K562 (cell line): Measurements from ENCODE around the gene ZC3H11A. TPM values are rescaled to one million over a fixed set of nuclear protein-coding genes. Genes with fewer than 3 reads are reported as not detected.

ENCODE experiments used
- ATAC-seq: fragments of 200-7000 bp; cut with Tn5 transposase; 3 replicates; pipeline ENCODE4 v1.9.1; 2020; ENCODE audit warnings: moderate library complexity
- BruUV-seq: library from RNA; stranded (reverse); fragments of 400-500 nt; replicated peaks from 2 replicates; lab custom pipeline; 2021; lab: Mats Ljungman, UMichigan
- CTCF ChIA-PET: fragments of 300-600 bp; formaldehyde crosslinking; extraction: SDS; loops from one replicate; lab custom pipeline; 2021; ENCODE audit warnings: low intra/inter-chr PET ratio; lab: Yijun Ruan, JAX
- POLR2A ChIA-PET: fragments of 300-600, 350-650 bp; sonication (Branson Sonifier 250); formaldehyde crosslinking; extraction: SDS; loops from one replicate; lab custom pipeline; 2021; ENCODE audit warnings: antibody characterized with exemption, inconsistent platforms; lab: Yijun Ruan, JAX
- DNase-seq, 4 experiments: peaks; one replicate each; pipeline versions ENCODE4 v3.0.0 to v3.0.0-alpha.2; 2011 to 2018; ENCODE audit warnings: low spot score in 3 of 4, mixed read lengths in 3 of 4; ENCODE audit errors: extremely low read depth in 1 of 4
- FAIRE-seq: peaks from 2 replicates; lab custom pipeline; 2011; peaks lifted over from hg19 to GRCh38; lab: Jason Lieb, UNC
- H2AFZ ChIP-seq: 2 replicates; pipeline ENCODE4 v1.6.0; 2011; ENCODE audit warnings: low read depth, low read length, control low read depth, inconsistent platforms
- H3K27ac ChIP-seq: fragments of 200-600 bp; 3 replicates; pipeline ENCODE4 v1.8.0; 2011; ENCODE audit warnings: low read depth, mild to moderate bottlenecking, control low read depth, inconsistent platforms, low read length, moderate library complexity, mixed read lengths; ENCODE audit errors: extremely low read depth
- H3K27me3 ChIP-seq, 2 experiments: fragments of 300-600 bp in 1 of 2; 2 replicates in 1 of 2; 3 replicates in 1 of 2; pipeline versions ENCODE4 v1.6.0 to v1.8.0; 2011; ENCODE audit warnings: inconsistent platforms in 2 of 2, low read length in 2 of 2, mild to moderate bottlenecking in 1 of 2, mixed read lengths in 1 of 2, moderate library complexity in 1 of 2; ENCODE audit not compliant: control insufficient read depth in 2 of 2, insufficient read depth in 2 of 2
- H3K36me3 ChIP-seq: fragments of 300-600 bp; 3 replicates; pipeline ENCODE4 v1.8.0; 2011; ENCODE audit warnings: mild to moderate bottlenecking, low read length, inconsistent platforms; ENCODE audit not compliant: control insufficient read depth, insufficient read depth
- H3K4me1 ChIP-seq, 2 experiments: fragments of 200-600 bp in 1 of 2; replicated peaks in 1 of 2; 2 replicates in 1 of 2; 3 replicates in 1 of 2; pipeline versions ENCODE4 v1.5.1 to v1.8.0; 2011; ENCODE audit warnings: inconsistent platforms in 2 of 2, low read length in 2 of 2, mild to moderate bottlenecking in 1 of 2, mixed read lengths in 1 of 2, moderate library complexity in 1 of 2; ENCODE audit not compliant: control insufficient read depth in 2 of 2, insufficient read depth in 2 of 2
- H3K4me2 ChIP-seq: 2 replicates; pipeline ENCODE4 v1.6.1; 2011; ENCODE audit warnings: low read length, control low read depth, inconsistent platforms, mixed read lengths; ENCODE audit not compliant: insufficient read depth
- H3K4me3 ChIP-seq: fragments of 200-600 bp; sonication (generic), shearing (Covaris generic); 2 replicates; pipeline ENCODE4 v1.5.1; 2016; ENCODE audit warnings: control low read depth, inconsistent platforms
- H3K79me2 ChIP-seq: fragments of 200-600 bp; 3 replicates; pipeline ENCODE4 v1.8.0; 2011; ENCODE audit warnings: low read length, inconsistent platforms; ENCODE audit not compliant: control insufficient read depth, insufficient read depth
- H3K9ac ChIP-seq, 2 experiments: 2 replicates each; pipeline versions ENCODE4 v1.6.0 to v1.6.1; 2011; ENCODE audit warnings: low read depth in 2 of 2, low read length in 2 of 2, control low read depth in 1 of 2, inconsistent platforms in 1 of 2, mild to moderate bottlenecking in 1 of 2, mixed read lengths in 1 of 2; ENCODE audit not compliant: insufficient read depth in 1 of 2
- H3K9me1 ChIP-seq: one replicate; pipeline ENCODE4 v1.6.0; 2011; ENCODE audit warnings: inconsistent platforms, mild to moderate bottlenecking, low read length, moderate library complexity; ENCODE audit not compliant: control insufficient read depth, insufficient read depth
- H3K9me3 ChIP-seq: replicated peaks from 2 replicates; pipeline ENCODE4 v1.5.1; 2011; ENCODE audit warnings: low read depth, low read length, inconsistent platforms; ENCODE audit not compliant: control insufficient read depth, insufficient read depth
- H4K20me1 ChIP-seq: replicated peaks from 2 replicates; pipeline ENCODE4 v1.6.1; 2011; ENCODE audit warnings: low read length, inconsistent platforms, mixed read lengths; ENCODE audit not compliant: control insufficient read depth, insufficient read depth
- ATF1 ChIP-seq, 2 experiments: fragments of 450-650 bp in 1 of 2; IDR thresholded peaks; 2 replicates each; pipeline ENCODE4 v1.6.1; 2016; ENCODE audit warnings: missing compliant biosample characterization in 1 of 2, missing genetic modification characterization in 1 of 2
- KAT7 ChIP-seq: sonication (generic); formaldehyde crosslinking; IDR thresholded peaks from 2 replicates; pipeline ENCODE4 v1.8.0; 2022; ENCODE audit warnings: missing genetic modification reagents, mild to moderate bottlenecking, borderline replicate concordance
- NCOA6 ChIP-seq: fragments of 450-650 bp; IDR thresholded peaks from 2 replicates; pipeline ENCODE4 v1.6.1; 2017; ENCODE audit warnings: mild to moderate bottlenecking
- PHB2 ChIP-seq: fragments of 450-650 bp; IDR thresholded peaks from 2 replicates; pipeline ENCODE4 v1.6.1; 2017; ENCODE audit warnings: low read depth
- PYGO2 ChIP-seq: fragments of 450-650 bp; IDR thresholded peaks from 2 replicates; pipeline ENCODE4 v1.6.1; 2016; ENCODE audit warnings: mild to moderate bottlenecking, missing genetic modification characterization, moderate library complexity, missing compliant biosample characterization
- SMARCC2 ChIP-seq: fragments of 450-650 bp; IDR thresholded peaks from 2 replicates; pipeline ENCODE4 v1.6.1; 2017; ENCODE audit warnings: antibody characterized with exemption, moderate library complexity, mild to moderate bottlenecking, low read depth
- TAF7 ChIP-seq: fragments of 450-650 bp; IDR thresholded peaks from 2 replicates; pipeline ENCODE4 v1.6.1; 2016; ENCODE audit warnings: missing genetic modification characterization, missing compliant biosample characterization
- TFAM ChIP-seq: fragments of 250-450 bp; sonication (Bioruptor Pico); conservative IDR thresholded peaks from 2 replicates; pipeline ENCODE4 v1.5.0; 2021; ENCODE audit warnings: mild to moderate bottlenecking, moderate library complexity
- THAP12 ChIP-seq: fragments of 250-450 bp; sonication (Bioruptor Pico); IDR thresholded peaks from 2 replicates; pipeline ENCODE4 v1.9.0; 2021; ENCODE audit warnings: mild to moderate bottlenecking, inconsistent platforms
- ZNF134 ChIP-seq: fragments of 250-450 bp; sonication (Bioruptor Pico); conservative IDR thresholded peaks from 2 replicates; pipeline ENCODE4 v1.4.0; 2020
- ZNF24 ChIP-seq: fragments of 450-650 bp; IDR thresholded peaks from 2 replicates; pipeline ENCODE4 v1.6.1; 2016
- WGBS: fragments of 100-300 bp; shearing (Covaris generic); methylation state at CpG from one replicate; pipeline ENCODE4 v1.1.6; 2016; ENCODE audit warnings: low coverage, mixed read lengths; ENCODE audit not compliant: insufficient coverage; ENCODE audit errors: missing lambda C conversion rate; 5-methylcytosine and 5-hydroxymethylcytosine counted together
- in situ Hi-C: fragments of 300-500 bp; cut with MboI; formaldehyde crosslinking; loops from 4 replicates; pipeline ENCODE4 v1.15.0; 2018; ENCODE audit warnings: inconsistent platforms, mixed read lengths
- intact Hi-C: fragments of 100-400 bp; cut with micrococcal nuclease; formaldehyde crosslinking; loops from 2 replicates; pipeline ENCODE4 v1.14.2; 2022
- polyA plus RNA-seq, 8 experiments: library from polyadenylated mRNA; depleted of rRNA in 4 of 8; stranded (reverse) in 5 of 8; unstranded in 3 of 8; fragments of >200 nt; fragmentation: Nextera tagmentation in 2 of 8; fragmentation: Illumina TruSeq in 1 of 8; extraction: Ambion mirVana in 2 of 8; extraction: Trizol in 1 of 8; gene quantifications; 2 replicates each; pipeline versions ENCODE4 v1.2.1 to v1.2.3, GENCODE V29; 2011 to 2014; ENCODE audit warnings: inconsistent platforms in 1 of 8, missing spikeins in 1 of 8
- total RNA-seq, 7 experiments: library from RNA; depleted of rRNA in 6 of 7; stranded (reverse); fragments of >200 nt in 6 of 7; fragmentation: Illumina TruSeq in 2 of 7; extraction: Trizol in 2 of 7; gene quantifications; 2 replicates each; pipeline versions ENCODE4 v1.2.1 to v1.2.3, GENCODE V29; 2011 to 2021; ENCODE audit warnings: low replicate concordance in 1 of 7
- TF ChIP-seq, protein P1 (sequence below): sonication (generic); formaldehyde crosslinking; IDR thresholded peaks from 2 replicates; pipeline ENCODE4 v1.8.0; 2022; ENCODE audit warnings: mild to moderate bottlenecking, missing genetic modification reagents
- TF ChIP-seq, protein P2 (sequence below): fragments of 150-350 bp; conservative IDR thresholded peaks from 2 replicates; pipeline ENCODE4 v1.6.1; 2014; ENCODE audit warnings: low read length

Gene ZC3H11A
- total and polyA plus RNA-seq, 9 of the 15 experiments (the other 6 are each of a cell fraction or from before 2014, with no cell fraction given) = 34.2 to 137 (median 102) TPM

GRCh38 chr1:203781962-203782361 is 13.5 kb upstream of the ZC3H11A start:
- H4K20me1 ChIP-seq = no peaks in the 10 kb centered on the region
- intact Hi-C loops = no loop called here

More at GRCh38 chr1:203781962-203782361, 13.5 kb upstream of the ZC3H11A start:
- FAIRE-seq = no peak
- in situ Hi-C loops = no loop called here
- Histone ChIP-seq H3K27me3 (no peaks in the 10 kb centered on the region; a peak in 1 of 5 replicates), H3K36me3 (no peaks in the 10 kb centered on the region), H3K4me2 (no peak overlapping the region), H3K79me2 (no peaks in the 10 kb centered on the region), H3K27ac (no peak overlapping the region), H3K9me3 (no peaks in the 10 kb centered on the region), H3K4me3 (no peak overlapping the region), H3K4me1 (no peaks in the 10 kb centered on the region; a peak in 1 of 5 replicates), H3K9ac (no peak overlapping the region), H3K9me1 (no peaks in the 10 kb centered on the region), H2AFZ (no peak overlapping the region)
- BruUV-seq = no TSS peak
- CTCF ChIA-PET = no interaction called here
- ATAC-seq = no peak
- 44% methylated on average over 7 of the region's 7 CpGs for WGBS
- DNase-seq = no peak
- POLR2A ChIA-PET = interaction anchor here (1.2 kb wide), 1 partner anchor 10 kb away, joined by 4 read pairs; no protein-coding TSS in a partner anchor
- TF ChIP-seq PYGO2 = no peak
- no peak for TF ChIP-seq THAP12 (CRISPR knock-in tag)
- no peak for TF ChIP-seq NCOA6
- TF ChIP-seq KAT7 (CRISPR knock-in tag) = no peak
- no peak for TF ChIP-seq ZNF134 (CRISPR knock-in tag)
- TF ChIP-seq PHB2 = no peak
- TF ChIP-seq ZNF24 = no peak
- TF ChIP-seq, protein P1, sequence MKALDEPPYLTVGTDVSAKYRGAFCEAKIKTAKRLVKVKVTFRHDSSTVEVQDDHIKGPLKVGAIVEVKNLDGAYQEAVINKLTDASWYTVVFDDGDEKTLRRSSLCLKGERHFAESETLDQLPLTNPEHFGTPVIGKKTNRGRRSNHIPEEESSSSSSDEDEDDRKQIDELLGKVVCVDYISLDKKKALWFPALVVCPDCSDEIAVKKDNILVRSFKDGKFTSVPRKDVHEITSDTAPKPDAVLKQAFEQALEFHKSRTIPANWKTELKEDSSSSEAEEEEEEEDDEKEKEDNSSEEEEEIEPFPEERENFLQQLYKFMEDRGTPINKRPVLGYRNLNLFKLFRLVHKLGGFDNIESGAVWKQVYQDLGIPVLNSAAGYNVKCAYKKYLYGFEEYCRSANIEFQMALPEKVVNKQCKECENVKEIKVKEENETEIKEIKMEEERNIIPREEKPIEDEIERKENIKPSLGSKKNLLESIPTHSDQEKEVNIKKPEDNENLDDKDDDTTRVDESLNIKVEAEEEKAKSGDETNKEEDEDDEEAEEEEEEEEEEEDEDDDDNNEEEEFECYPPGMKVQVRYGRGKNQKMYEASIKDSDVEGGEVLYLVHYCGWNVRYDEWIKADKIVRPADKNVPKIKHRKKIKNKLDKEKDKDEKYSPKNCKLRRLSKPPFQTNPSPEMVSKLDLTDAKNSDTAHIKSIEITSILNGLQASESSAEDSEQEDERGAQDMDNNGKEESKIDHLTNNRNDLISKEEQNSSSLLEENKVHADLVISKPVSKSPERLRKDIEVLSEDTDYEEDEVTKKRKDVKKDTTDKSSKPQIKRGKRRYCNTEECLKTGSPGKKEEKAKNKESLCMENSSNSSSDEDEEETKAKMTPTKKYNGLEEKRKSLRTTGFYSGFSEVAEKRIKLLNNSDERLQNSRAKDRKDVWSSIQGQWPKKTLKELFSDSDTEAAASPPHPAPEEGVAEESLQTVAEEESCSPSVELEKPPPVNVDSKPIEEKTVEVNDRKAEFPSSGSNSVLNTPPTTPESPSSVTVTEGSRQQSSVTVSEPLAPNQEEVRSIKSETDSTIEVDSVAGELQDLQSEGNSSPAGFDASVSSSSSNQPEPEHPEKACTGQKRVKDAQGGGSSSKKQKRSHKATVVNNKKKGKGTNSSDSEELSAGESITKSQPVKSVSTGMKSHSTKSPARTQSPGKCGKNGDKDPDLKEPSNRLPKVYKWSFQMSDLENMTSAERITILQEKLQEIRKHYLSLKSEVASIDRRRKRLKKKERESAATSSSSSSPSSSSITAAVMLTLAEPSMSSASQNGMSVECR (CRISPR knock-in tag) = no peak
- TF ChIP-seq SMARCC2 = no peak
- no peak for TF ChIP-seq TAF7 (tag)
- no peak for TF ChIP-seq TFAM
- no peak for TF ChIP-seq ATF1 (CRISPR knock-in tag; IDR thresholded peaks at IDR 0.05)
- TF ChIP-seq ATF1 (tag; IDR thresholded peaks at IDR 0.05) = no peak
- TF ChIP-seq, protein P2, sequence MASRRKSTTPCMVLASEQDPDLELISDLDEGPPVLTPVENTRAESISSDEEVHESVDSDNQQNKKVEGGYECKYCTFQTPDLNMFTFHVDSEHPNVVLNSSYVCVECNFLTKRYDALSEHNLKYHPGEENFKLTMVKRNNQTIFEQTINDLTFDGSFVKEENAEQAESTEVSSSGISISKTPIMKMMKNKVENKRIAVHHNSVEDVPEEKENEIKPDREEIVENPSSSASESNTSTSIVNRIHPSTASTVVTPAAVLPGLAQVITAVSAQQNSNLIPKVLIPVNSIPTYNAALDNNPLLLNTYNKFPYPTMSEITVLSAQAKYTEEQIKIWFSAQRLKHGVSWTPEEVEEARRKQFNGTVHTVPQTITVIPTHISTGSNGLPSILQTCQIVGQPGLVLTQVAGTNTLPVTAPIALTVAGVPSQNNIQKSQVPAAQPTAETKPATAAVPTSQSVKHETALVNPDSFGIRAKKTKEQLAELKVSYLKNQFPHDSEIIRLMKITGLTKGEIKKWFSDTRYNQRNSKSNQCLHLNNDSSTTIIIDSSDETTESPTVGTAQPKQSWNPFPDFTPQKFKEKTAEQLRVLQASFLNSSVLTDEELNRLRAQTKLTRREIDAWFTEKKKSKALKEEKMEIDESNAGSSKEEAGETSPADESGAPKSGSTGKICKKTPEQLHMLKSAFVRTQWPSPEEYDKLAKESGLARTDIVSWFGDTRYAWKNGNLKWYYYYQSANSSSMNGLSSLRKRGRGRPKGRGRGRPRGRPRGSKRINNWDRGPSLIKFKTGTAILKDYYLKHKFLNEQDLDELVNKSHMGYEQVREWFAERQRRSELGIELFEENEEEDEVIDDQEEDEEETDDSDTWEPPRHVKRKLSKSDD = no peak
